WTC11 (cell line): Measurements from ENCODE around the gene CDH13.

ENCODE experiments used
- JUN ChIP-seq: sonication (generic); formaldehyde crosslinking; IDR thresholded peaks from 2 replicates; pipeline ENCODE4 v1.8.0; 2023; ENCODE audit warnings: mild to moderate bottlenecking, missing genetic modification reagents
- MAX ChIP-seq: sonication (generic); formaldehyde crosslinking; IDR thresholded peaks from 2 replicates; pipeline ENCODE4 v1.8.0; 2022; ENCODE audit warnings: mild to moderate bottlenecking, missing genetic modification reagents

- TF ChIP-seq JUN (CRISPR knock-in tag) (no peak), MAX (CRISPR knock-in tag) (no peak)
Measured at GRCh38 chr16:83717814-83718213, 1091.0 kb downstream of the CDH13 start.
